GM12878 (cell line): ENCODE data around the gene TTC38. TPM values are rescaled to one million over a fixed set of nuclear protein-coding genes. Genes with fewer than 3 reads are reported as not detected.

Source experiments
- ATAC-seq: fragments of 200-7000 bp; cut with Tn5 transposase; 3 replicates; pipeline ENCODE4 v1.9.1; 2020; ENCODE audit warnings: mild to moderate bottlenecking, moderate library complexity
- BruUV-seq: library from RNA; stranded (reverse); fragments of 400-500 nt; replicated peaks from 2 replicates; lab custom pipeline; 2021; lab: Mats Ljungman, UMichigan
- CTCF ChIA-PET: fragments of 300-600 bp; sonication (Branson Sonifier 250); formaldehyde crosslinking; extraction: SDS; loops from one replicate; lab custom pipeline; 2021; ENCODE audit warnings: inconsistent platforms; lab: Yijun Ruan, JAX
- POLR2A ChIA-PET: fragments of 350-600 bp; formaldehyde crosslinking; extraction: SDS; loops from one replicate; lab custom pipeline; 2021; ENCODE audit warnings: inconsistent platforms; lab: Charles Lee
- RAD21 ChIA-PET: fragments of 300-600 bp; sonication (Branson Sonifier 250); formaldehyde crosslinking; loops from one replicate; lab custom pipeline; 2023; ENCODE audit warnings: antibody characterized with exemption; ENCODE audit not compliant: unreplicated experiment; lab: Charles Lee
- SMC1A ChIA-PET: fragments of 300-600 bp; sonication (Branson Sonifier 250); formaldehyde crosslinking; loops from one replicate; lab custom pipeline; 2023; ENCODE audit not compliant: unreplicated experiment, uncharacterized antibody; lab: Charles Lee
- DNase-seq: peaks from one replicate; pipeline ENCODE4 v3.0.0-alpha.2; 2011; ENCODE audit warnings: low read depth, low spot score
- FAIRE-seq: peaks from 3 replicates; lab custom pipeline; 2011; peaks lifted over from hg19 to GRCh38; lab: Jason Lieb, UNC
- H2AFZ ChIP-seq: 2 replicates; pipeline ENCODE4 v1.6.0; 2011; ENCODE audit warnings: low read depth, low read length, control low read depth; ENCODE audit not compliant: control insufficient read depth
- H3K27ac ChIP-seq: 2 replicates; pipeline ENCODE4 v1.5.1; 2011; ENCODE audit warnings: control low read depth; ENCODE audit not compliant: control insufficient read depth, insufficient read depth
- H3K27me3 ChIP-seq, 2 experiments: replicated peaks in 1 of 2; 2 replicates each; pipeline versions ENCODE4 v1.6.0 to v1.6.1; 2011; ENCODE audit warnings: low read length in 1 of 2; ENCODE audit not compliant: control insufficient read depth in 2 of 2, insufficient read depth in 2 of 2
- H3K36me3 ChIP-seq, 2 experiments: 2 replicates each; pipeline ENCODE4 v1.5.1; 2011; ENCODE audit warnings: low read length in 1 of 2; ENCODE audit not compliant: control insufficient read depth in 2 of 2, insufficient read depth in 2 of 2
- H3K4me1 ChIP-seq: 2 replicates; pipeline ENCODE4 v1.6.1; 2011; ENCODE audit warnings: mild to moderate bottlenecking, low read length, moderate library complexity, mixed read lengths; ENCODE audit not compliant: control insufficient read depth, insufficient read depth
- H3K4me2 ChIP-seq: 2 replicates; pipeline ENCODE4 v1.6.0; 2011; ENCODE audit warnings: control low read depth; ENCODE audit not compliant: control insufficient read depth, insufficient read depth
- H3K4me3 ChIP-seq: fragments of 200-600 bp; sonication (generic); 2 replicates; pipeline ENCODE4 v1.5.1; 2016
- H3K79me2 ChIP-seq: 2 replicates; pipeline ENCODE4 v1.6.0; 2011; ENCODE audit warnings: low read length; ENCODE audit not compliant: control insufficient read depth, insufficient read depth
- H3K9ac ChIP-seq: 2 replicates; pipeline ENCODE4 v1.8.0; 2011; ENCODE audit warnings: low read length, control low read depth, mixed read lengths; ENCODE audit not compliant: control insufficient read depth, insufficient read depth
- H3K9me3 ChIP-seq: replicated peaks from 3 replicates; pipeline ENCODE4 v1.5.1; 2011; ENCODE audit warnings: mild to moderate bottlenecking, low read length; ENCODE audit not compliant: control insufficient read depth, insufficient read depth
- H4K20me1 ChIP-seq: 2 replicates; pipeline ENCODE4 v1.6.0; 2011; ENCODE audit not compliant: control insufficient read depth, insufficient read depth
- EGR1 ChIP-seq, 2 experiments: IDR thresholded peaks; 1 replicate in 1 of 2; 2 replicates in 1 of 2; pipeline ENCODE4 v1.6.1; 2011 to 2012; ENCODE audit warnings: low read depth in 2 of 2, low read length in 2 of 2, borderline replicate concordance in 1 of 2, mild to moderate bottlenecking in 1 of 2, moderate library complexity in 1 of 2
- MTA2 ChIP-seq: fragments of 450-650 bp; IDR thresholded peaks from 2 replicates; pipeline ENCODE4 v1.6.1; 2016; ENCODE audit warnings: low read depth, mild to moderate bottlenecking, moderate library complexity
- NRF1 ChIP-seq: conservative IDR thresholded peaks from 2 replicates; pipeline ENCODE4 v1.6.1; 2011; ENCODE audit warnings: mild to moderate bottlenecking, low read depth, low read length, improper control_type of control experiment
- SUPT20H ChIP-seq: IDR thresholded peaks from 2 replicates; pipeline ENCODE4 v1.6.1; 2011; ENCODE audit warnings: low read depth, mild to moderate bottlenecking, low read length, moderate library complexity, borderline replicate concordance; ENCODE audit not compliant: control insufficient read depth
- ZZZ3 ChIP-seq: IDR thresholded peaks from 2 replicates; pipeline ENCODE4 v1.6.1; 2011; ENCODE audit warnings: low read depth; ENCODE audit not compliant: control insufficient read depth, insufficient read length
- WGBS: methylation state at CpG from one replicate; pipeline ENCODE4 v1.1.6; 2016; ENCODE audit warnings: low lambda C conversion rate; ENCODE audit not compliant: insufficient replicate concordance, insufficient coverage; ENCODE audit errors: missing lambda C conversion rate; 5-methylcytosine and 5-hydroxymethylcytosine counted together
- in situ Hi-C: fragments of 300-500 bp; cut with MboI; formaldehyde crosslinking; loops from 9 replicates; pipeline ENCODE4 v1.14.3; 2018; ENCODE audit warnings: mixed read lengths
- intact Hi-C: fragments of 100-400 bp; cut with micrococcal nuclease; formaldehyde crosslinking; loops from one replicate; pipeline ENCODE4 v1.14.2; 2022; ENCODE audit not compliant: unreplicated experiment
- polyA plus RNA-seq, 11 experiments: library from polyadenylated mRNA; depleted of rRNA in 4 of 11; unstranded in 6 of 11; stranded (reverse) in 5 of 11; fragments of >200 nt; fragmentation: Nextera tagmentation in 4 of 11; fragmentation: Illumina TruSeq in 1 of 11; extraction: Ambion mirVana in 4 of 11; extraction: Trizol in 1 of 11; gene quantifications; 1 replicate in 1 of 11; 2 replicates in 10 of 11; pipeline versions ENCODE4 v1.2.1 to v1.2.3, GENCODE V29; 2011 to 2016; ENCODE audit warnings: inconsistent platforms in 2 of 11, missing spikeins in 2 of 11, low read depth in 1 of 11
- total RNA-seq, 4 experiments: library from RNA; depleted of rRNA in 3 of 4; stranded (reverse); fragments of >200 nt in 3 of 4; fragmentation: Illumina TruSeq in 1 of 4; extraction: Trizol in 1 of 4; gene quantifications; 2 replicates each; pipeline versions ENCODE4 v1.2.1 to v1.2.3, GENCODE V29; 2013 to 2021
- TF ChIP-seq, protein P1 (sequence below): fragments of 450-650 bp; IDR thresholded peaks from 2 replicates; pipeline ENCODE4 v1.6.1; 2017; ENCODE audit warnings: mild to moderate bottlenecking
- TF ChIP-seq, protein P2 (sequence below): IDR thresholded peaks from 2 replicates; pipeline ENCODE4 v1.6.1; 2012; ENCODE audit warnings: low read depth, low read length, improper control_type of control experiment
- TF ChIP-seq, protein P3 (sequence below): fragments of 450-650 bp; formaldehyde crosslinking; IDR thresholded peaks from 2 replicates; pipeline ENCODE4 v1.4.0; 2022; ENCODE audit warnings: mild to moderate bottlenecking, moderate library complexity
- TF ChIP-seq, protein P4 (sequence below): IDR thresholded peaks from 2 replicates; pipeline ENCODE4 v1.6.1; 2012; ENCODE audit warnings: improper control_type of control experiment, low read depth, low read length; ENCODE audit not compliant: insufficient replicate concordance

The TTC38 gene
- total and polyA plus RNA-seq, 10 of the 15 experiments (the other 5 are each of a cell fraction or from before 2014, with no cell fraction given): 0.58 to 39.9 (median 13.0) TPM

DNA sequence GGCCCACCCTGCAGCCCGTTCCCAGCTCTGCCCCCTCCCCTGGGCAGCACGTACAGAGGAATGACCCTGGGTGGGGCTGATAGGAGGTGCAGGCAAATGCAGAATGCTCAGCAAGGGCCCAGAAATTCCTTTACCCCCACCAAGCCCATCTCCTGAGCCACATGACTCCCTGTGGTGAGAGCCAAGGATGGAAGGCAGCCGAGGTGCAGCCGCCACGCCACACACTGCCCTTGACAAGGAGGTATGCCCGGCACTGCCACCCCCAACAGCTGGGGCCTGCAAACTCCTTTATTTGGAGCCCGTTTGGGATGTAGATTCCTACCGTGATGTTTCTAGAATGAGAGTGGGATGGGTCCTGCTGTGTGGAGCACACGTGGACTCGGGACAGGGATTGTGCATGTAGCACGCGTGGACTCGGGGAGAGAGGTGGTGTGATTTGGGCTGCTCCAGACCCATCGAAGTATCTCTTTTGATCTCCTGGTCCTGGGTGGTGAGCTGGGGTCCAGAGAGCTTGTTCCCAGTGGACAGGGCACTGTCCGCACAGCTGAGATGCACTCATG is 41.8 kb downstream of the TTC38 start:
- Histone ChIP-seq H3K9ac (no peak overlapping the region), H3K4me3 (no peak overlapping the region), H3K9me3 (no peaks in the 10 kb centered on the region), H3K36me3 (peaks cover 20 to 23% of the 10 kb centered on the region in 2 experiments), H2AFZ (no peak overlapping the region), H4K20me1 (no peaks in the 10 kb centered on the region), H3K4me1 (no peaks in the 10 kb centered on the region), H3K79me2 (peaks cover 4% of the 10 kb centered on the region), H3K27ac (no peak overlapping the region), H3K4me2 (no peak overlapping the region), H3K27me3 (no peaks in the 10 kb centered on the region)
- in situ Hi-C loops: loop anchor here (5.0 kb wide), 2 partner anchors 187 to 297 kb away; no protein-coding TSS in a partner anchor
- WGBS: 98% methylated on average over 15 of the region's 15 CpGs
- ChIA-PET CTCF (interaction anchor here (0.7 kb wide), 1 partner anchor 27 kb away, joined by 3 read pairs; no protein-coding TSS in a partner anchor), POLR2A (no interaction called here), RAD21 (no interaction called here), SMC1A (no interaction called here)
- intact Hi-C loops: loop anchor here (10.0 kb wide), 1 partner anchor 315 kb away; no protein-coding TSS in a partner anchor
- BruUV-seq: no TSS peak
- ATAC-seq: no peak
- no peak for FAIRE-seq
- DNase-seq: no peak
- TF ChIP-seq, protein P1, sequence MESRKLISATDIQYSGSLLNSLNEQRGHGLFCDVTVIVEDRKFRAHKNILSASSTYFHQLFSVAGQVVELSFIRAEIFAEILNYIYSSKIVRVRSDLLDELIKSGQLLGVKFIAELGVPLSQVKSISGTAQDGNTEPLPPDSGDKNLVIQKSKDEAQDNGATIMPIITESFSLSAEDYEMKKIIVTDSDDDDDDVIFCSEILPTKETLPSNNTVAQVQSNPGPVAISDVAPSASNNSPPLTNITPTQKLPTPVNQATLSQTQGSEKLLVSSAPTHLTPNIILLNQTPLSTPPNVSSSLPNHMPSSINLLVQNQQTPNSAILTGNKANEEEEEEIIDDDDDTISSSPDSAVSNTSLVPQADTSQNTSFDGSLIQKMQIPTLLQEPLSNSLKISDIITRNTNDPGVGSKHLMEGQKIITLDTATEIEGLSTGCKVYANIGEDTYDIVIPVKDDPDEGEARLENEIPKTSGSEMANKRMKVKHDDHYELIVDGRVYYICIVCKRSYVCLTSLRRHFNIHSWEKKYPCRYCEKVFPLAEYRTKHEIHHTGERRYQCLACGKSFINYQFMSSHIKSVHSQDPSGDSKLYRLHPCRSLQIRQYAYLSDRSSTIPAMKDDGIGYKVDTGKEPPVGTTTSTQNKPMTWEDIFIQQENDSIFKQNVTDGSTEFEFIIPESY: no peak
- TF ChIP-seq, protein P2, sequence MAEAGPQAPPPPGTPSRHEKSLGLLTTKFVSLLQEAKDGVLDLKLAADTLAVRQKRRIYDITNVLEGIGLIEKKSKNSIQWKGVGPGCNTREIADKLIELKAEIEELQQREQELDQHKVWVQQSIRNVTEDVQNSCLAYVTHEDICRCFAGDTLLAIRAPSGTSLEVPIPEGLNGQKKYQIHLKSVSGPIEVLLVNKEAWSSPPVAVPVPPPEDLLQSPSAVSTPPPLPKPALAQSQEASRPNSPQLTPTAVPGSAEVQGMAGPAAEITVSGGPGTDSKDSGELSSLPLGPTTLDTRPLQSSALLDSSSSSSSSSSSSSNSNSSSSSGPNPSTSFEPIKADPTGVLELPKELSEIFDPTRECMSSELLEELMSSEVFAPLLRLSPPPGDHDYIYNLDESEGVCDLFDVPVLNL: no peak
- TF ChIP-seq, protein P3, sequence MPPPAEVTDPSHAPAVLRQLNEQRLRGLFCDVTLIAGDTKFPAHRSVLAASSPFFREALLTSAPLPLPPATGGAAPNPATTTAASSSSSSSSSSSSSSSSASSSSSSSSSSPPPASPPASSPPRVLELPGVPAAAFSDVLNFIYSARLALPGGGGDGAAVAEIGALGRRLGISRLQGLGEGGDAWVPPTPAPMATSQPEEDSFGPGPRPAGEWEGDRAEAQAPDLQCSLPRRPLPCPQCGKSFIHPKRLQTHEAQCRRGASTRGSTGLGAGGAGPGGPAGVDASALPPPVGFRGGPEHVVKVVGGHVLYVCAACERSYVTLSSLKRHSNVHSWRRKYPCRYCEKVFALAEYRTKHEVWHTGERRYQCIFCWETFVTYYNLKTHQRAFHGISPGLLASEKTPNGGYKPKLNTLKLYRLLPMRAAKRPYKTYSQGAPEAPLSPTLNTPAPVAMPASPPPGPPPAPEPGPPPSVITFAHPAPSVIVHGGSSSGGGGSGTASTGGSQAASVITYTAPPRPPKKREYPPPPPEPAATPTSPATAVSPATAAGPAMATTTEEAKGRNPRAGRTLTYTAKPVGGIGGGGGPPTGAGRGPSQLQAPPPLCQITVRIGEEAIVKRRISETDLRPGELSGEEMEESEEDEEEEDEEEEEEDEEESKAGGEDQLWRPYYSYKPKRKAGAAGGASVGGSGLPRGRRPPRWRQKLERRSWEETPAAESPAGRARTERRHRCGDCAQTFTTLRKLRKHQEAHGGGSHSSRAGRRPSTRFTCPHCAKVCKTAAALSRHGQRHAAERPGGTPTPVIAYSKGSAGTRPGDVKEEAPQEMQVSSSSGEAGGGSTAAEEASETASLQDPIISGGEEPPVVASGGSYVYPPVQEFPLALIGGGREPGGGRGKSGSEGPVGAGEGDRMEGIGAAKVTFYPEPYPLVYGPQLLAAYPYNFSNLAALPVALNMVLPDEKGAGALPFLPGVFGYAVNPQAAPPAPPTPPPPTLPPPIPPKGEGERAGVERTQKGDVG (CRISPR knock-in tag): no peak
- TF ChIP-seq EGR1 (IDR thresholded peaks at IDR 0.05; ENCODE audit: borderline replicate concordance in 1 of 2, low read depth in 2 of 2, low read length in 2 of 2) (no peak), ZZZ3 (no peak), SUPT20H (no peak), NRF1 (no peak), MTA2 (no peak)
- TF ChIP-seq, protein P4, sequence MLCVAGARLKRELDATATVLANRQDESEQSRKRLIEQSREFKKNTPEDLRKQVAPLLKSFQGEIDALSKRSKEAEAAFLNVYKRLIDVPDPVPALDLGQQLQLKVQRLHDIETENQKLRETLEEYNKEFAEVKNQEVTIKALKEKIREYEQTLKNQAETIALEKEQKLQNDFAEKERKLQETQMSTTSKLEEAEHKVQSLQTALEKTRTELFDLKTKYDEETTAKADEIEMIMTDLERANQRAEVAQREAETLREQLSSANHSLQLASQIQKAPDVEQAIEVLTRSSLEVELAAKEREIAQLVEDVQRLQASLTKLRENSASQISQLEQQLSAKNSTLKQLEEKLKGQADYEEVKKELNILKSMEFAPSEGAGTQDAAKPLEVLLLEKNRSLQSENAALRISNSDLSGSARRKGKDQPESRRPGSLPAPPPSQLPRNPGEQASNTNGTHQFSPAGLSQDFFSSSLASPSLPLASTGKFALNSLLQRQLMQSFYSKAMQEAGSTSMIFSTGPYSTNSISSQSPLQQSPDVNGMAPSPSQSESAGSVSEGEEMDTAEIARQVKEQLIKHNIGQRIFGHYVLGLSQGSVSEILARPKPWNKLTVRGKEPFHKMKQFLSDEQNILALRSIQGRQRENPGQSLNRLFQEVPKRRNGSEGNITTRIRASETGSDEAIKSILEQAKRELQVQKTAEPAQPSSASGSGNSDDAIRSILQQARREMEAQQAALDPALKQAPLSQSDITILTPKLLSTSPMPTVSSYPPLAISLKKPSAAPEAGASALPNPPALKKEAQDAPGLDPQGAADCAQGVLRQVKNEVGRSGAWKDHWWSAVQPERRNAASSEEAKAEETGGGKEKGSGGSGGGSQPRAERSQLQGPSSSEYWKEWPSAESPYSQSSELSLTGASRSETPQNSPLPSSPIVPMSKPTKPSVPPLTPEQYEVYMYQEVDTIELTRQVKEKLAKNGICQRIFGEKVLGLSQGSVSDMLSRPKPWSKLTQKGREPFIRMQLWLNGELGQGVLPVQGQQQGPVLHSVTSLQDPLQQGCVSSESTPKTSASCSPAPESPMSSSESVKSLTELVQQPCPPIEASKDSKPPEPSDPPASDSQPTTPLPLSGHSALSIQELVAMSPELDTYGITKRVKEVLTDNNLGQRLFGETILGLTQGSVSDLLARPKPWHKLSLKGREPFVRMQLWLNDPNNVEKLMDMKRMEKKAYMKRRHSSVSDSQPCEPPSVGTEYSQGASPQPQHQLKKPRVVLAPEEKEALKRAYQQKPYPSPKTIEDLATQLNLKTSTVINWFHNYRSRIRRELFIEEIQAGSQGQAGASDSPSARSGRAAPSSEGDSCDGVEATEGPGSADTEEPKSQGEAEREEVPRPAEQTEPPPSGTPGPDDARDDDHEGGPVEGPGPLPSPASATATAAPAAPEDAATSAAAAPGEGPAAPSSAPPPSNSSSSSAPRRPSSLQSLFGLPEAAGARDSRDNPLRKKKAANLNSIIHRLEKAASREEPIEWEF: no peak
